ENCODE data around the gene SPTBN4.

The SPTBN4 gene

GRCh38 chr19:40601134-40601974 lies 134.6 kb downstream of the SPTBN4 start, which contains the start of gene LTBP4:
TSS of gene LTBP4 (plus strand) at chr19:40601369. CDS start at chr19:40601388, 19 bp downstream.
- no peak for DNase-seq (ENCODE audit: low spot score)

GRCh38 chr19:40603071-40603388 lies 136.2 kb downstream of the SPTBN4 start:
- no peak for DNase-seq (ENCODE audit: low spot score)

GRCh38 chr19:40603389-40604170 lies 136.8 kb downstream of the SPTBN4 start:
- DNase-seq (ENCODE audit: low spot score) = peak; percentile 91

- no peak for DNase-seq (ENCODE audit: low spot score)
These were observed 137.4 kb downstream of the SPTBN4 start for GRCh38 chr19:40604171-40604646.

GRCh38 chr19:40604647-40605215 lies 137.9 kb downstream of the SPTBN4 start:
- DNase-seq (ENCODE audit: low spot score) = no peak

GRCh38 chr19:40605216-40605971 lies 138.6 kb downstream of the SPTBN4 start:
- no peak for DNase-seq (ENCODE audit: low spot score)

- no peak for DNase-seq (ENCODE audit: low spot score)
These were observed 140.8 kb downstream of the SPTBN4 start for GRCh38 chr19:40607311-40608239.

GRCh38 chr19:40608240-40608621 lies 141.4 kb downstream of the SPTBN4 start:
- DNase-seq (ENCODE audit: low spot score) = no peak

- no peak for DNase-seq (ENCODE audit: low spot score)
These were observed 142.2 kb downstream of the SPTBN4 start for GRCh38 chr19:40608957-40609356.

- DNase-seq (ENCODE audit: low spot score) = peak; percentile 75
These were observed 143.0 kb downstream of the SPTBN4 start for GRCh38 chr19:40609561-40610395.

GRCh38 chr19:40610396-40611064 lies 143.7 kb downstream of the SPTBN4 start:
- peak; percentile 50 for DNase-seq (ENCODE audit: low spot score)

GRCh38 chr19:40611096-40611495 lies 144.3 kb downstream of the SPTBN4 start:
- DNase-seq (ENCODE audit: low spot score) = no peak

- DNase-seq (ENCODE audit: low spot score) = no peak
These were observed 145.3 kb downstream of the SPTBN4 start for GRCh38 chr19:40611900-40612698.

GRCh38 chr19:40612831-40613689 lies 146.3 kb downstream of the SPTBN4 start:
- no peak for DNase-seq (ENCODE audit: low spot score)

GRCh38 chr19:40613690-40614621 lies 147.2 kb downstream of the SPTBN4 start:
- DNase-seq (ENCODE audit: low spot score) = no peak

Measured in SK-N-DZ (cell line).